GM23338 (cell line): ENCODE results near the gene CNN2. TPM values are rescaled to one million over a fixed set of nuclear protein-coding genes. Genes with fewer than 3 reads are reported as not detected.
"Not testable (repeated sequence)": the region's sequence is repeated elsewhere in the genome, so short reads cannot be mapped to it uniquely, and the experiment has no call there.

ENCODE experiments used
- ATAC-seq: fragments of 200-7000 bp; cut with Tn5 transposase; 3 replicates; pipeline ENCODE4 v1.9.1; 2020
- DNase-seq: peaks from one replicate; pipeline ENCODE4 v3.0.0-alpha.2; 2015; ENCODE audit warnings: low spot score
- H2AFZ ChIP-seq: fragments of 200-600 bp; sonication (generic); 2 replicates; pipeline ENCODE4 v1.8.0; 2016; ENCODE audit warnings: antibody characterized with exemption, mild to moderate bottlenecking, moderate library complexity
- H3F3A ChIP-seq: fragments of 200-600 bp; sonication (generic); replicated peaks from 2 replicates; pipeline ENCODE4 v1.8.0; 2017; ENCODE audit warnings: antibody characterized with exemption, mixed run types, low read depth
- H3K27ac ChIP-seq: fragments of 200-600 bp; sonication (generic); 2 replicates; pipeline ENCODE4 v1.6.1; 2016; ENCODE audit warnings: low read depth
- H3K27me3 ChIP-seq: fragments of 200-600 bp; sonication (generic); 2 replicates; pipeline ENCODE4 v1.8.0; 2016; ENCODE audit warnings: mild to moderate bottlenecking, mixed run types, moderate library complexity; ENCODE audit not compliant: insufficient read depth
- H3K36me3 ChIP-seq: fragments of 200-600 bp; sonication (generic); 2 replicates; pipeline ENCODE4 v1.8.0; 2016; ENCODE audit warnings: mild to moderate bottlenecking; ENCODE audit not compliant: insufficient read depth
- H3K4me1 ChIP-seq: fragments of 200-600 bp; sonication (generic); 2 replicates; pipeline ENCODE4 v1.8.0; 2016; ENCODE audit warnings: mild to moderate bottlenecking, moderate library complexity; ENCODE audit not compliant: insufficient read depth
- H3K4me2 ChIP-seq: fragments of 200-600 bp; sonication (generic); 2 replicates; pipeline ENCODE4 v1.7.1; 2017; ENCODE audit warnings: mixed run types
- H3K4me3 ChIP-seq: fragments of 200-600 bp; sonication (generic); 2 replicates; pipeline ENCODE4 v1.6.1; 2016; ENCODE audit warnings: mixed run types
- H3K79me2 ChIP-seq: fragments of 200-600 bp; sonication (generic); replicated peaks from 2 replicates; pipeline ENCODE4 v1.8.0; 2017; ENCODE audit warnings: mild to moderate bottlenecking; ENCODE audit not compliant: insufficient read depth
- H3K9me2 ChIP-seq: fragments of 200-600 bp; sonication (generic); 2 replicates; pipeline ENCODE4 v1.8.0; 2017; ENCODE audit not compliant: insufficient read depth
- H4K20me1 ChIP-seq: fragments of 200-600 bp; sonication (generic); replicated peaks from 2 replicates; pipeline ENCODE4 v1.8.0; 2017; ENCODE audit warnings: mild to moderate bottlenecking; ENCODE audit not compliant: insufficient read depth
- H3K27ac Mint-ChIP-seq: 2 replicates; pipeline ENCODE4 v1.8.0; 2020; ENCODE audit warnings: inconsistent platforms, mild to moderate bottlenecking, moderate library complexity, mixed read lengths
- H3K27me3 Mint-ChIP-seq: 3 replicates; pipeline ENCODE4 v1.8.0; 2022; ENCODE audit warnings: low read depth, mild to moderate bottlenecking, moderate library complexity, mixed read lengths, inconsistent platforms; ENCODE audit not compliant: insufficient read depth, poor library complexity
- H3K36me3 Mint-ChIP-seq: 3 replicates; pipeline ENCODE4 v1.8.0; 2021; ENCODE audit warnings: low read depth, mild to moderate bottlenecking, inconsistent platforms, moderate library complexity, mixed read lengths
- H3K4me1 Mint-ChIP-seq: 3 replicates; pipeline ENCODE4 v1.8.0; 2020; ENCODE audit warnings: mild to moderate bottlenecking, inconsistent platforms, mixed read lengths
- H3K4me3 Mint-ChIP-seq: 3 replicates; pipeline ENCODE4 v1.8.0; 2021; ENCODE audit warnings: moderate library complexity, mild to moderate bottlenecking, inconsistent platforms, mixed read lengths
- H3K9me3 Mint-ChIP-seq: 3 replicates; pipeline ENCODE4 v1.8.0; 2020; ENCODE audit warnings: moderate library complexity, mild to moderate bottlenecking, inconsistent platforms, mixed read lengths
- CREB1 ChIP-seq: fragments of 250-450 bp; sonication (Bioruptor Pico); IDR thresholded peaks from 2 replicates; pipeline ENCODE4 v1.5.0; 2020; ENCODE audit warnings: low read depth, mild to moderate bottlenecking, moderate library complexity
- JUNB ChIP-seq: IDR thresholded peaks from one replicate; pipeline ENCODE4 v1.6.1; 2016; ENCODE audit warnings: antibody characterized with exemption; ENCODE audit not compliant: unreplicated experiment
- NANOG ChIP-seq: IDR thresholded peaks from 2 replicates; pipeline ENCODE4 v1.6.1; 2016; ENCODE audit warnings: antibody characterized with exemption, borderline replicate concordance
- STAT1 ChIP-seq: IDR thresholded peaks from one replicate; pipeline ENCODE4 v1.6.1; 2016; ENCODE audit warnings: antibody characterized with exemption; ENCODE audit not compliant: unreplicated experiment
- ZNF114 ChIP-seq: fragments of 250-450 bp; sonication (Bioruptor Pico); IDR thresholded peaks from 2 replicates; pipeline ENCODE4 v1.5.0; 2020; ENCODE audit warnings: mild to moderate bottlenecking, moderate library complexity
- ZNF331 ChIP-seq: fragments of 250-450 bp; sonication (Bioruptor Pico); IDR thresholded peaks from 2 replicates; pipeline ENCODE4 v1.5.0; 2020; ENCODE audit warnings: low read depth, mild to moderate bottlenecking, moderate library complexity
- polyA plus RNA-seq: library from polyadenylated mRNA; unstranded; fragments of >200 nt; fragmentation: Nextera tagmentation; extraction: Ambion mirVana; gene quantifications from 2 replicates; pipeline ENCODE4 v1.2.1, GENCODE V29; 2016
- total RNA-seq: library from RNA; depleted of rRNA; stranded (reverse); fragments of >200 nt; shearing (Covaris generic); gene quantifications from 2 replicates; pipeline ENCODE4 v1.2.3, GENCODE V29; 2014
- TF ChIP-seq, protein P1 (sequence below): IDR thresholded peaks from one replicate; pipeline ENCODE4 v1.6.1; 2018; ENCODE audit warnings: antibody characterized with exemption; ENCODE audit not compliant: unreplicated experiment
- TF ChIP-seq, protein P2 (sequence below), 2 experiments: fragments of 200-600 bp in 1 of 2; sonication (generic) in 1 of 2; conservative IDR thresholded peaks; 2 replicates each; pipeline versions ENCODE4 v1.5.1 to v1.6.1; 2016 to 2017; ENCODE audit warnings: antibody characterized with exemption in 2 of 2, low read depth in 2 of 2, mild to moderate bottlenecking in 2 of 2, moderate library complexity in 1 of 2
- TF ChIP-seq, protein P3 (sequence below): fragments of 250-450 bp; sonication (Bioruptor Pico); IDR thresholded peaks from 2 replicates; pipeline ENCODE4 v1.5.0; 2020; ENCODE audit warnings: mild to moderate bottlenecking, moderate library complexity

CNN2 gene
- total and polyA plus RNA-seq, 2 experiments from 2014 or later: 330 to 392 TPM

DNA sequence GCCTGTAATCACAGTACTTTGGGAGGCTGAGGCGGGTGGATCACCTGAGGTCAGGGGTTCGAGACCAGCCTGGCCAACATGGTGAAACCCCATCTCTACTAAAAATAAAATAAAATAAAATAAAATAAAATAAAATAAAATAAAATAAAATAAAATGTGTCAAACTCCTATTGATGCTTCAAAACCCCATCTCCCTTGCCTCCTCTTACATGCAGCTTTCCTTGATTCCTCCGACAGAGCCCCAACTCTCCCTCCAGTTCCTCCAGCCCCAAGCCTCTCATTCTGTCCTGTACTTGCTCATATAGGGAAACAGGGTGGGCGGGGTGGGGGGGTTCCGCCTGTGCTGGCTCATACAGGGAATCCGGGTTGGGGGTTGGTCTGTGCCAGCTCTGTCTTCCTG, 1.3 kb upstream of the CNN2 start:
- not testable (repeated sequence) for H3K27me3 ChIP-seq, H3K36me3 ChIP-seq, DNase-seq, H3K4me3 Mint-ChIP-seq, H4K20me1 ChIP-seq, H3K4me1 ChIP-seq, H3K9me2 ChIP-seq, H3K4me3 ChIP-seq, ATAC-seq, H3K27ac ChIP-seq, H3K9me3 Mint-ChIP-seq, H3K4me2 ChIP-seq, H2AFZ ChIP-seq
- Mint-ChIP-seq H3K27me3 (peaks cover 29% of the 10 kb centered on the region), H3K36me3 (peaks cover 10% of the 10 kb centered on the region), H3K4me1 (peaks cover 10% of the 10 kb centered on the region; the same call in 2 of the 3 replicates), H3K27ac (0 out of 2 replicates have a peak overlapping the region, but pooled peaks have one; percentile 30)
- peaks cover 39% of the 10 kb centered on the region for H3K79me2 ChIP-seq
- H3F3A ChIP-seq: peaks cover 19% of the 10 kb centered on the region; the same call in 1 of the 2 replicates

DNA sequence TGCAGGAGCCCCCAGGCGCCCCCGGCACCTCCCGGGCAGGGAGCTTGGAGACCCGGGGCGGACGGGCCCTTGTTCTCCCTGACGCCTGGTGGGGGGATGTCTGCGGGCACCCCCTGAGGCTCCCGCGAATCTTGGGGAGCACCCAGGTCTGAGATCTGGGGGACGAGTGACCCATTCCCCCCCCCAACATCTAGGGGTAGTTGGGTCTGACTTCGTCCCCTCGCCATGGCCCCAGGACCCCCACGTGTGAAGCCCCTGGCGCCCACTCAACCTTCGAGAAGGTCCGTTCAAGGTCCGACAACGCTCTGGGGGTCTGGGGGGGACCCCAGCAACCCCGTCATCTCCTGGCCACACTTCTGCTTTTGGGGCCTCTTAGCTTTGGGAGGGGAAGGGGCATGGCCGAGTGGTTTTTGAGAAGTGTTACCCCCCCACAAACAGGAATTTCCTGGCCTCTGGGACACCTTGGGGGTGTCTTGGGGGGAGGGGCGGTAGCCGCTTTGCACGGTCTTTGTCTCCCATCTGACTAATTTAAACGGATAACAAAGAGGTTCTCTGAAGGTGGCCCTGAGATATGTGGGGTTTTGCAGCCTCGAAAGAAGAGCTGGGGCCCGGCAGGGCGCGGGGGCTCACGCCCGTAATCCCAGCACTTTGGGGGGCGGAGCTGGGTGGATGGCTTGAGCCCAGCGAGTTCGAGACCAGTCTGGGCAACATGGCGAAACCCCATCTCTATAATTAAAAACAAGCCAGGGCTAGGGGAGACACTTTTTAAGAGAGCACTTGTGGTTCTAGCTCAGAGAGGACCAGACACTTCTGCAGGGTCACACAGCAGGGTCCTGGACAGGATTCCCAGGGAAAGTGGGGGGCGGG, 608 bp downstream of the CNN2 start:
- Histone ChIP-seq H3K4me2 (peak overlapping the region; percentile 99), H3K9me2 (no peaks in the 10 kb centered on the region), H3K4me3 (peak overlapping the region; percentile 99), H4K20me1 (peaks cover 9% of the 10 kb centered on the region), H3K79me2 (peaks cover 41% of the 10 kb centered on the region), H3K27me3 (no peaks in the 10 kb centered on the region), H3K4me1 (peaks cover 8% of the 10 kb centered on the region), H3K36me3 (peaks cover 8% of the 10 kb centered on the region), H2AFZ (no peak overlapping the region), H3K27ac (peak overlapping the region; percentile 98), H3F3A (peaks cover 20% of the 10 kb centered on the region; the same call in 1 of the 2 replicates)
- DNase-seq: no peak
- peaks cover 24% of the 10 kb centered on the region for H3K27me3 Mint-ChIP-seq
- peaks cover 14% of the 10 kb centered on the region for H3K4me1 Mint-ChIP-seq
- H3K4me3 Mint-ChIP-seq: peak overlapping the region; percentile 95
- ATAC-seq: peak; percentile 1
- H3K9me3 Mint-ChIP-seq: no peaks in the 10 kb centered on the region
- peak overlapping the region; percentile 98 for H3K27ac Mint-ChIP-seq
- H3K36me3 Mint-ChIP-seq: peaks cover 25% of the 10 kb centered on the region
- TF ChIP-seq CREB1 (CRISPR knock-in tag) (no peak), ZNF114 (no peak), ZNF331 (CRISPR knock-in tag) (no peak), JUNB (no peak), STAT1 (no peak), NANOG (no peak)
- TF ChIP-seq, protein P1, sequence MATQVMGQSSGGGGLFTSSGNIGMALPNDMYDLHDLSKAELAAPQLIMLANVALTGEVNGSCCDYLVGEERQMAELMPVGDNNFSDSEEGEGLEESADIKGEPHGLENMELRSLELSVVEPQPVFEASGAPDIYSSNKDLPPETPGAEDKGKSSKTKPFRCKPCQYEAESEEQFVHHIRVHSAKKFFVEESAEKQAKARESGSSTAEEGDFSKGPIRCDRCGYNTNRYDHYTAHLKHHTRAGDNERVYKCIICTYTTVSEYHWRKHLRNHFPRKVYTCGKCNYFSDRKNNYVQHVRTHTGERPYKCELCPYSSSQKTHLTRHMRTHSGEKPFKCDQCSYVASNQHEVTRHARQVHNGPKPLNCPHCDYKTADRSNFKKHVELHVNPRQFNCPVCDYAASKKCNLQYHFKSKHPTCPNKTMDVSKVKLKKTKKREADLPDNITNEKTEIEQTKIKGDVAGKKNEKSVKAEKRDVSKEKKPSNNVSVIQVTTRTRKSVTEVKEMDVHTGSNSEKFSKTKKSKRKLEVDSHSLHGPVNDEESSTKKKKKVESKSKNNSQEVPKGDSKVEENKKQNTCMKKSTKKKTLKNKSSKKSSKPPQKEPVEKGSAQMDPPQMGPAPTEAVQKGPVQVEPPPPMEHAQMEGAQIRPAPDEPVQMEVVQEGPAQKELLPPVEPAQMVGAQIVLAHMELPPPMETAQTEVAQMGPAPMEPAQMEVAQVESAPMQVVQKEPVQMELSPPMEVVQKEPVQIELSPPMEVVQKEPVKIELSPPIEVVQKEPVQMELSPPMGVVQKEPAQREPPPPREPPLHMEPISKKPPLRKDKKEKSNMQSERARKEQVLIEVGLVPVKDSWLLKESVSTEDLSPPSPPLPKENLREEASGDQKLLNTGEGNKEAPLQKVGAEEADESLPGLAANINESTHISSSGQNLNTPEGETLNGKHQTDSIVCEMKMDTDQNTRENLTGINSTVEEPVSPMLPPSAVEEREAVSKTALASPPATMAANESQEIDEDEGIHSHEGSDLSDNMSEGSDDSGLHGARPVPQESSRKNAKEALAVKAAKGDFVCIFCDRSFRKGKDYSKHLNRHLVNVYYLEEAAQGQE: no peak
- TF ChIP-seq, protein P2, sequence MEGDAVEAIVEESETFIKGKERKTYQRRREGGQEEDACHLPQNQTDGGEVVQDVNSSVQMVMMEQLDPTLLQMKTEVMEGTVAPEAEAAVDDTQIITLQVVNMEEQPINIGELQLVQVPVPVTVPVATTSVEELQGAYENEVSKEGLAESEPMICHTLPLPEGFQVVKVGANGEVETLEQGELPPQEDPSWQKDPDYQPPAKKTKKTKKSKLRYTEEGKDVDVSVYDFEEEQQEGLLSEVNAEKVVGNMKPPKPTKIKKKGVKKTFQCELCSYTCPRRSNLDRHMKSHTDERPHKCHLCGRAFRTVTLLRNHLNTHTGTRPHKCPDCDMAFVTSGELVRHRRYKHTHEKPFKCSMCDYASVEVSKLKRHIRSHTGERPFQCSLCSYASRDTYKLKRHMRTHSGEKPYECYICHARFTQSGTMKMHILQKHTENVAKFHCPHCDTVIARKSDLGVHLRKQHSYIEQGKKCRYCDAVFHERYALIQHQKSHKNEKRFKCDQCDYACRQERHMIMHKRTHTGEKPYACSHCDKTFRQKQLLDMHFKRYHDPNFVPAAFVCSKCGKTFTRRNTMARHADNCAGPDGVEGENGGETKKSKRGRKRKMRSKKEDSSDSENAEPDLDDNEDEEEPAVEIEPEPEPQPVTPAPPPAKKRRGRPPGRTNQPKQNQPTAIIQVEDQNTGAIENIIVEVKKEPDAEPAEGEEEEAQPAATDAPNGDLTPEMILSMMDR (conservative IDR thresholded peaks at IDR 0.05; ENCODE audit: low read depth in 2 of 2): no peak
- TF ChIP-seq, protein P3, sequence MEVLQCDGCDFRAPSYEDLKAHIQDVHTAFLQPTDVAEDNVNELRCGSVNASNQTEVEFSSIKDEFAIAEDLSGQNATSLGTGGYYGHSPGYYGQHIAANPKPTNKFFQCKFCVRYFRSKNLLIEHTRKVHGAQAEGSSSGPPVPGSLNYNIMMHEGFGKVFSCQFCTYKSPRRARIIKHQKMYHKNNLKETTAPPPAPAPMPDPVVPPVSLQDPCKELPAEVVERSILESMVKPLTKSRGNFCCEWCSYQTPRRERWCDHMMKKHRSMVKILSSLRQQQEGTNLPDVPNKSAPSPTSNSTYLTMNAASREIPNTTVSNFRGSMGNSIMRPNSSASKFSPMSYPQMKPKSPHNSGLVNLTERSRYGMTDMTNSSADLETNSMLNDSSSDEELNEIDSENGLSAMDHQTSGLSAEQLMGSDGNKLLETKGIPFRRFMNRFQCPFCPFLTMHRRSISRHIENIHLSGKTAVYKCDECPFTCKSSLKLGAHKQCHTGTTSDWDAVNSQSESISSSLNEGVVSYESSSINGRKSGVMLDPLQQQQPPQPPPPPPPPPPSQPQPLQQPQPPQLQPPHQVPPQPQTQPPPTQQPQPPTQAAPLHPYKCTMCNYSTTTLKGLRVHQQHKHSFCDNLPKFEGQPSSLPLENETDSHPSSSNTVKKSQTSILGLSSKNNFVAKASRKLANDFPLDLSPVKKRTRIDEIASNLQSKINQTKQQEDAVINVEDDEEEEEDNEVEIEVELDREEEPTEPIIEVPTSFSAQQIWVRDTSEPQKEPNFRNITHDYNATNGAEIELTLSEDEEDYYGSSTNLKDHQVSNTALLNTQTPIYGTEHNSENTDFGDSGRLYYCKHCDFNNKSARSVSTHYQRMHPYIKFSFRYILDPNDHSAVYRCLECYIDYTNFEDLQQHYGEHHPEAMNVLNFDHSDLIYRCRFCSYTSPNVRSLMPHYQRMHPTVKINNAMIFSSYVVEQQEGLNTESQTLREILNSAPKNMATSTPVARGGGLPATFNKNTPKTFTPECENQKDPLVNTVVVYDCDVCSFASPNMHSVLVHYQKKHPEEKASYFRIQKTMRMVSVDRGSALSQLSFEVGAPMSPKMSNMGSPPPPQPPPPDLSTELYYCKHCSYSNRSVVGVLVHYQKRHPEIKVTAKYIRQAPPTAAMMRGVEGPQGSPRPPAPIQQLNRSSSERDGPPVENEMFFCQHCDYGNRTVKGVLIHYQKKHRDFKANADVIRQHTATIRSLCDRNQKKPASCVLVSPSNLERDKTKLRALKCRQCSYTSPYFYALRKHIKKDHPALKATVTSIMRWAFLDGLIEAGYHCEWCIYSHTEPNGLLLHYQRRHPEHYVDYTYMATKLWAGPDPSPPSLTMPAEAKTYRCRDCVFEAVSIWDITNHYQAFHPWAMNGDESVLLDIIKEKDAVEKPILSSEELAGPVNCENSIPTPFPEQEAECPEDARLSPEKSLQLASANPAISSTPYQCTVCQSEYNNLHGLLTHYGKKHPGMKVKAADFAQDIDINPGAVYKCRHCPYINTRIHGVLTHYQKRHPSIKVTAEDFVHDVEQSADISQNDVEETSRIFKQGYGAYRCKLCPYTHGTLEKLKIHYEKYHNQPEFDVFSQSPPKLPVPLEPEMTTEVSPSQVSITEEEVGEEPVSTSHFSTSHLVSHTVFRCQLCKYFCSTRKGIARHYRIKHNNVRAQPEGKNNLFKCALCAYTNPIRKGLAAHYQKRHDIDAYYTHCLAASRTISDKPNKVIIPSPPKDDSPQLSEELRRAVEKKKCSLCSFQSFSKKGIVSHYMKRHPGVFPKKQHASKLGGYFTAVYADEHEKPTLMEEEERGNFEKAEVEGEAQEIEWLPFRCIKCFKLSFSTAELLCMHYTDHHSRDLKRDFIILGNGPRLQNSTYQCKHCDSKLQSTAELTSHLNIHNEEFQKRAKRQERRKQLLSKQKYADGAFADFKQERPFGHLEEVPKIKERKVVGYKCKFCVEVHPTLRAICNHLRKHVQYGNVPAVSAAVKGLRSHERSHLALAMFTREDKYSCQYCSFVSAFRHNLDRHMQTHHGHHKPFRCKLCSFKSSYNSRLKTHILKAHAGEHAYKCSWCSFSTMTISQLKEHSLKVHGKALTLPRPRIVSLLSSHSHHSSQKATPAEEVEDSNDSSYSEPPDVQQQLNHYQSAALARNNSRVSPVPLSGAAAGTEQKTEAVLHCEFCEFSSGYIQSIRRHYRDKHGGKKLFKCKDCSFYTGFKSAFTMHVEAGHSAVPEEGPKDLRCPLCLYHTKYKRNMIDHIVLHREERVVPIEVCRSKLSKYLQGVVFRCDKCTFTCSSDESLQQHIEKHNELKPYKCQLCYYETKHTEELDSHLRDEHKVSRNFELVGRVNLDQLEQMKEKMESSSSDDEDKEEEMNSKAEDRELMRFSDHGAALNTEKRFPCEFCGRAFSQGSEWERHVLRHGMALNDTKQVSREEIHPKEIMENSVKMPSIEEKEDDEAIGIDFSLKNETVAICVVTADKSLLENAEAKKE (CRISPR knock-in tag): no peak
